Smooth muscle cell (in vitro differentiated cells): ENCODE results near the gene PDCD1. TPM values are rescaled to one million over a fixed set of nuclear protein-coding genes. Genes with fewer than 3 reads are reported as not detected.

ENCODE experiments used
- DNase-seq: peaks from one replicate; lab custom pipeline; 2025; ENCODE audit not compliant: unreplicated experiment; lab: John Stamatoyannopoulos, UW
- H2AFZ ChIP-seq: fragments of 200-600 bp; sonication (generic); 2 replicates; pipeline ENCODE4 v1.6.0; 2016; ENCODE audit warnings: antibody characterized with exemption, low read depth, mild to moderate bottlenecking
- H3F3A ChIP-seq: fragments of 200-600 bp; sonication (generic); 2 replicates; pipeline ENCODE4 v1.6.0; 2017; ENCODE audit warnings: antibody characterized with exemption, low read depth
- H3K27ac ChIP-seq: fragments of 200-600 bp; sonication (generic); 2 replicates; pipeline ENCODE4 v1.5.1; 2016; ENCODE audit warnings: low read depth, mild to moderate bottlenecking
- H3K27me3 ChIP-seq: fragments of 200-600 bp; sonication (generic); 2 replicates; pipeline ENCODE4 v1.6.1; 2016; ENCODE audit warnings: low read depth, mild to moderate bottlenecking
- H3K36me3 ChIP-seq: fragments of 200-600 bp; sonication (generic); 2 replicates; pipeline ENCODE4 v1.5.1; 2016; ENCODE audit warnings: low read depth
- H3K4me1 ChIP-seq: fragments of 200-600 bp; sonication (generic); 2 replicates; pipeline ENCODE4 v1.5.1; 2016; ENCODE audit warnings: low read depth
- H3K4me2 ChIP-seq: fragments of 200-600 bp; sonication (generic); 2 replicates; pipeline ENCODE4 v1.6.0; 2016; ENCODE audit warnings: mild to moderate bottlenecking
- H3K4me3 ChIP-seq: fragments of 200-600 bp; sonication (generic); 2 replicates; pipeline ENCODE4 v1.5.1; 2016; ENCODE audit warnings: mild to moderate bottlenecking
- H3K79me2 ChIP-seq: fragments of 200-600 bp; sonication (generic); 2 replicates; pipeline ENCODE4 v1.6.0; 2016; ENCODE audit warnings: low read depth, mild to moderate bottlenecking
- H3K9ac ChIP-seq: fragments of 200-600 bp; sonication (generic); 2 replicates; pipeline ENCODE4 v1.6.0; 2016; ENCODE audit warnings: low read depth
- H3K9me3 ChIP-seq: fragments of 200-600 bp; sonication (generic); replicated peaks from 2 replicates; pipeline ENCODE4 v1.5.1; 2016; ENCODE audit warnings: low read depth
- H4K20me1 ChIP-seq: fragments of 200-600 bp; sonication (generic); 2 replicates; pipeline ENCODE4 v1.6.0; 2016; ENCODE audit warnings: low read depth
- CTCF ChIP-seq: fragments of 200-600 bp; sonication (generic); IDR thresholded peaks from 2 replicates; pipeline ENCODE4 v1.5.1; 2017; ENCODE audit warnings: borderline replicate concordance, mild to moderate bottlenecking, antibody characterized with exemption; ENCODE audit not compliant: insufficient read depth, poor library complexity, severe bottlenecking
- WGBS: methylation state at CpG from one replicate; pipeline ENCODE4 v1.1.7; 2016; ENCODE audit warnings: low lambda C conversion rate; 5-methylcytosine and 5-hydroxymethylcytosine counted together
- polyA plus RNA-seq: library from polyadenylated mRNA; unstranded; fragments of >200 nt; fragmentation: Nextera tagmentation; extraction: Ambion mirVana; gene quantifications from 2 replicates; pipeline ENCODE4 v1.2.1, GENCODE V29; 2016
- total RNA-seq: library from RNA; depleted of rRNA; stranded (reverse); fragments of >200 nt; gene quantifications from 2 replicates; pipeline ENCODE4 v1.2.3, GENCODE V29; 2014

Gene PDCD1
- total and polyA plus RNA-seq, 2 experiments from 2014 or later, result not detected

DNA sequence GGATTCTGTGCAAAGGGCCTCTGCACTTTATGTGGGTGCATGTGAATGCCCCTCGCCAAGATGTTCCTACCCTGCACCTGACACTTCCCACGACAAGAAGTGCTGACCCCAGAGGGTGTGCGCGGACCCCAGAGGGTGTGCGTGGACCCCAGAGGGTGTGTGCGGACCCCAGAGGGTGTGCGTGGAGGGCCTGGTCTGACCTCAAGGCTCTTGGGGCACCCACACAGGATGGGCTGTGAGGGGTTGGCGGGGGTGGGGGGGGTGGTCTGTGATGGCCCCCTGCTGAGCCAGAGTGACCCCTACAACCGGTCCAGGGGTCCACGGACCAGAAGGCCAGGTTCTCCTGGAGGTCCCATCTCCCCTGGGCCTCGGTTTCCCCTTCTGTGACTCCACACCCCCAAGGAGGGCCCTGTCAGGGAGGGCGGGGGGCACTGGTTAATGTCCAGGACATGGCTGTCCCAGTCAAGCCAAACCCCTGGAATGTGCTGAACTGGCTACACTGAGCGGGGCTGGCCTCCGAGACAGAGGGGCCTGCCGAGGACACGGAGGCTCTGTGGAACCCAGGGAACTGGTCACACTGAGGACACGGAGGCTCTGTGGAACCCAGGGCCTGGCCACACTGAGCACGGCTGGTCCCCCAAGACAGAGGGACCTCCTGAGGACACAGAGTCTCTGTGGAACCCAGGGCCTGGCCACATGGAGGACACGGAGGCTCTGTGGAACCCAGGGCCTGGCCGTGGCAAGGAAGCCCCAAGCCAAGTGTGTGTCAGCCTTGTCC is 46.6 kb downstream of the PDCD1 start:
- peaks cover 3% of the 10 kb centered on the region for H3K4me1 ChIP-seq
- H3K27ac ChIP-seq, result no peak overlapping the region
- H3F3A ChIP-seq, result no peaks in the 10 kb centered on the region
- no peak overlapping the region for H3K4me2 ChIP-seq
- no peaks in the 10 kb centered on the region for H3K9me3 ChIP-seq
- H4K20me1 ChIP-seq, result no peaks in the 10 kb centered on the region
- no peak overlapping the region for H3K4me3 ChIP-seq
- no peaks in the 10 kb centered on the region for H3K79me2 ChIP-seq
- 95% methylated on average over 19 of the region's 20 CpGs for WGBS
- no peak overlapping the region for H3K9ac ChIP-seq
- TF ChIP-seq CTCF, result no peak
- no peak overlapping the region for H2AFZ ChIP-seq
- DNase-seq, result no peak
- H3K27me3 ChIP-seq, result no peaks in the 10 kb centered on the region
- H3K36me3 ChIP-seq, result no peaks in the 10 kb centered on the region

- H3K36me3 ChIP-seq, result no peaks in the 10 kb centered on the region
- DNase-seq, result no peak
Observed at GRCh38 chr2:241811201-241811951, 47.3 kb downstream of the PDCD1 start.

DNA sequence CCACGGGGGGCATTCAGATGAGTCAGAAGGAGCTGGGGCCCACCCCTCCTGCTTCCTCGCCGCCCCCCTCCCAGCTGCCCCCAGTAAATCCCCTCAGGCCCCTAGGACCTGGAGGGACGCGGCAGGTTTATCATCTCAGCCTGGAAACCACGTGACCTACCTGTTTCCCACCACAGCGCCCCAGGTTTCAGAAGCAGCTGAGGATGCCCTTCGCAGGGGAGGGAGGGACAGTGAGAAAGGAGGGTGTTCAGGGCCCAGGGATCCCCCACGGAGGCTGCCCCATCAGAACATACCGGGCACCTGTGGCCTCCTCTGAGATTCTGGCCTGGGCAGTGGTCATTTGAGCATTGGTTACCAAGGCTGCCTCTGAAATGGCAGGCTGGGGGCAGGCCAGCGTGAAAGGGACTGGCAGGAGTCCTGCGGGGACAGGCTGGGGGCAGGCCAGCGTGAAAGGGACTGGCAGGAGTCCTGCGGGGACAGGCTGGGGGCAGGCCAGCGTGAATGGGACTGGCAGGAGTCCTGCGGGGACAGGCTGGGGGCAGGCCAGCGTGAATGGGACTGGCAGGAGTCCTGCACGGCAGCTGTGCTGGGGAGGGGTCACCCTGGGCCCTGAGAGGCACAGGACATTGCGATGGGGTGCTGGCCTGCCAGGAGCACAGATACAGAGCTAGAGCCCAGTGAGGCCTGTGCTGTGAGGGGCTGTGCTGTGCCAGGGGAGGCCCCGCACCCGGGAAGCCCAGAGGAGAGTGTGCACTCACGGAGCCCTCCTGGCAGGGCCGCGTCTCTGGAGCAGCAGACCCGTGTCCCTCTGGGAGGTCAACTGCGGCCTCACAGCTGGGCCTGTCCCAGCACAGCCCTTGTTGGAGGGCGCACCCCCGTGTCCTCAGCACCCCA is 48.1 kb downstream of the PDCD1 start:
- 91% methylated on average over 26 of the region's 28 CpGs for WGBS
- H3K9ac ChIP-seq, result no peak overlapping the region
- TF ChIP-seq CTCF, result no peak
- no peaks in the 10 kb centered on the region for H3K9me3 ChIP-seq
- H3K4me2 ChIP-seq, result no peak overlapping the region
- no peaks in the 10 kb centered on the region for H3K27me3 ChIP-seq
- H3K27ac ChIP-seq, result no peak overlapping the region
- no peak overlapping the region for H2AFZ ChIP-seq
- H3K79me2 ChIP-seq, result no peaks in the 10 kb centered on the region
- H3F3A ChIP-seq, result no peaks in the 10 kb centered on the region
- peaks cover 3% of the 10 kb centered on the region for H3K4me1 ChIP-seq
- H3K4me3 ChIP-seq, result no peak overlapping the region
- H4K20me1 ChIP-seq, result no peaks in the 10 kb centered on the region
- no peaks in the 10 kb centered on the region for H3K36me3 ChIP-seq
- no peak for DNase-seq

More at GRCh38 chr2:241811201-241811951, 47.3 kb downstream of the PDCD1 start:
- Histone ChIP-seq H3K4me3 (no peak overlapping the region), H3K79me2 (no peaks in the 10 kb centered on the region), H3K9ac (no peak overlapping the region), H3K27ac (no peak overlapping the region), H2AFZ (no peak overlapping the region), H4K20me1 (no peaks in the 10 kb centered on the region), H3K9me3 (no peaks in the 10 kb centered on the region), H3K4me2 (no peak overlapping the region), H3K4me1 (peaks cover 3% of the 10 kb centered on the region), H3F3A (no peaks in the 10 kb centered on the region), H3K27me3 (no peaks in the 10 kb centered on the region)
- WGBS, result 95% methylated on average over 26 of the region's 27 CpGs
- no peak for TF ChIP-seq CTCF
